ENCODE data around the gene CLCN4. TPM values are rescaled to one million over a fixed set of nuclear protein-coding genes. Genes with fewer than 3 reads are reported as not detected.

Gene CLCN4
- total RNA-seq, 1 donor from 2014 or later: 13.8 TPM

GRCh38 chrX:10135561-10136399 is 21.0 kb upstream of the CLCN4 start:
- ATAC-seq (no peak), DNase-seq (no peak)
- H3K9me3 ChIP-seq: no peaks in the 10 kb centered on the region
- intact Hi-C loops (cut with DNase I): no loop called here
- peaks cover 72% of the 10 kb centered on the region for H3K36me3 ChIP-seq
- no peaks in the 10 kb centered on the region for H3K27me3 ChIP-seq (ENCODE audit: low read depth)
- TF ChIP-seq, protein P1, sequence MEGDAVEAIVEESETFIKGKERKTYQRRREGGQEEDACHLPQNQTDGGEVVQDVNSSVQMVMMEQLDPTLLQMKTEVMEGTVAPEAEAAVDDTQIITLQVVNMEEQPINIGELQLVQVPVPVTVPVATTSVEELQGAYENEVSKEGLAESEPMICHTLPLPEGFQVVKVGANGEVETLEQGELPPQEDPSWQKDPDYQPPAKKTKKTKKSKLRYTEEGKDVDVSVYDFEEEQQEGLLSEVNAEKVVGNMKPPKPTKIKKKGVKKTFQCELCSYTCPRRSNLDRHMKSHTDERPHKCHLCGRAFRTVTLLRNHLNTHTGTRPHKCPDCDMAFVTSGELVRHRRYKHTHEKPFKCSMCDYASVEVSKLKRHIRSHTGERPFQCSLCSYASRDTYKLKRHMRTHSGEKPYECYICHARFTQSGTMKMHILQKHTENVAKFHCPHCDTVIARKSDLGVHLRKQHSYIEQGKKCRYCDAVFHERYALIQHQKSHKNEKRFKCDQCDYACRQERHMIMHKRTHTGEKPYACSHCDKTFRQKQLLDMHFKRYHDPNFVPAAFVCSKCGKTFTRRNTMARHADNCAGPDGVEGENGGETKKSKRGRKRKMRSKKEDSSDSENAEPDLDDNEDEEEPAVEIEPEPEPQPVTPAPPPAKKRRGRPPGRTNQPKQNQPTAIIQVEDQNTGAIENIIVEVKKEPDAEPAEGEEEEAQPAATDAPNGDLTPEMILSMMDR (IDR thresholded peaks at IDR 0.05): no peak
- H3K4me3 ChIP-seq: no peak overlapping the region
- H3K4me1 ChIP-seq: no peaks in the 10 kb centered on the region
- no peak overlapping the region for H3K27ac ChIP-seq

DNA sequence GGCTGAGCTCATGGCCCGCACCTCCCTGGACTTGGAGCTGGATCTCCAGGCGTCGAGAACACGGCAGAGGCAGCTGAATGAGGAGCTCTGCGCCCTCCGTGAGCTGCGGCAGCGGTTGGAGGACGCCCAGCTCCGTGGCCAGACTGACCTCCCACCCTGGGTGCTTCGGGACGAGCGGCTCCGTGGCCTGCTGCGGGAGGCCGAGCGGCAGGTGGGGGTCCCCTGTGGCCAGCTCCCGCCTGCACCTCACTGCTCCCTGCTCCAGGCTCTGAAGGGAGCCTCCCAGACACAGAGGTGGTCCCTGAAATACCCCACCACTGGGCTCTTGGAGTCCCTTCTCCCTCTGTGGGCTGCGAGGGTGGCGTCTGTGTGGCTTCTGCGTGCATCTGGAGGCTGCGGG is 18.0 kb upstream of the CLCN4 start:
- ATAC-seq: no peak
- no peak overlapping the region for H3K27ac ChIP-seq
- intact Hi-C loops (cut with DNase I): no loop called here
- no peak overlapping the region for H3K4me3 ChIP-seq
- DNase-seq: no peak
- no peaks in the 10 kb centered on the region for H3K4me1 ChIP-seq
- TF ChIP-seq, protein P1 (IDR thresholded peaks at IDR 0.05): no peak
- no peaks in the 10 kb centered on the region for H3K27me3 ChIP-seq (ENCODE audit: low read depth)
- H3K9me3 ChIP-seq: no peaks in the 10 kb centered on the region
- H3K36me3 ChIP-seq: peaks cover 76% of the 10 kb centered on the region

DNA sequence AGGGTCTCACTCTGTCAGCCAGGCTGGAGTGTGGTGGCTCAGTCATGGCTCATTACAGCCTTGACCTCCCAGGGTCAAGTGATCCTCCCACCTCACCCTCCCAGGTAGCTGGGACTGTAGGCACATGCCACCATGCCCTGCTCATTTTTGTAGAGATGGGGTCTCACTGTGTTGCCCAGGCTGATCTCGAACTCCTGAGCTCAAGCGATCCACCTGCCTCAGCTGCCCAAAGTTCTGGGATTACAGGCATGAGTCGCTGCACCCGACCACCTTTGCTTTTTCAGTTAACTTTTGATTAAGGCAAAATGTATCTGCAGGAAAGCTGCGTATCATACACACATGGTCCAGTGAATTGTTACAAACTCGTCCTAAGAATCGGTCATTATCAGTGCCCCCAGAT is 16.5 kb upstream of the CLCN4 start:
- Histone ChIP-seq H3K27me3 (ENCODE audit: low read depth) (no peaks in the 10 kb centered on the region), H3K4me1 (no peaks in the 10 kb centered on the region), H3K36me3 (peaks cover 66% of the 10 kb centered on the region), H3K27ac (no peak overlapping the region), H3K4me3 (no peak overlapping the region), H3K9me3 (no peaks in the 10 kb centered on the region)
- TF ChIP-seq, protein P1 (IDR thresholded peaks at IDR 0.05): no peak
- intact Hi-C loops (cut with DNase I): no loop called here
- DNase-seq (no peak), ATAC-seq (no peak)

DNA sequence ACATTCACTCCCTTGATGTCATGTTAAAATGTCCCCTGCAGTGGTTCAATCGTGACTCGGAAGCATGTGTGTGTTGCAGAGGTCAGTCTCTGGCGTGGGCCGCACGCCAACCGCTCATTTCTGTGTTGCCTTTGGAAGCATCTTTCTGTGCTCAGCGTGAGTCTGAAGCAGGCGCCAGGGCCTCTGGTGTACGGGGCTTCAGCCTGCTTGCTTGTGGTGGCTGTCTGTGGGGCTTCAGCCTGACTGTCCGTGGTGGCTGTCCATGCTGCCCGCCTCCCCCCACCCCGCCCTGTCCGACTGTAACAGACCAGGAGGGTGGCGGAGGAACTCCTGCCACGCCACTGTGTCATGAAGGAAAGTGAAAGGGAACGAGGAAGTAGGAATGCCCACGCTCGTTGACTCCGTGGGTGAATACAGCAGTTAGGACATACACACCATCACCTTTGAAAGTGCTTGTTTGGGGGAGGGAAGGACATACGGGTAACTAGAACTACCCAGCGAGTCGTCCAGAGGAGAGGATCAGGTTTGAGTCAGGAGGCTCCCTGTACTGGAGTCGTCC is 14.7 kb upstream of the CLCN4 start:
- H3K4me1 ChIP-seq: no peaks in the 10 kb centered on the region
- TF ChIP-seq, protein P1 (IDR thresholded peaks at IDR 0.05): no peak
- ATAC-seq (peak in 1 of 2 donors; percentile 40), DNase-seq (no peak)
- peaks cover 49% of the 10 kb centered on the region for H3K36me3 ChIP-seq
- H3K9me3 ChIP-seq: no peaks in the 10 kb centered on the region
- intact Hi-C loops (cut with DNase I): no loop called here
- no peak overlapping the region for H3K27ac ChIP-seq
- no peak overlapping the region for H3K4me3 ChIP-seq
- H3K27me3 ChIP-seq (ENCODE audit: low read depth): no peaks in the 10 kb centered on the region

DNA sequence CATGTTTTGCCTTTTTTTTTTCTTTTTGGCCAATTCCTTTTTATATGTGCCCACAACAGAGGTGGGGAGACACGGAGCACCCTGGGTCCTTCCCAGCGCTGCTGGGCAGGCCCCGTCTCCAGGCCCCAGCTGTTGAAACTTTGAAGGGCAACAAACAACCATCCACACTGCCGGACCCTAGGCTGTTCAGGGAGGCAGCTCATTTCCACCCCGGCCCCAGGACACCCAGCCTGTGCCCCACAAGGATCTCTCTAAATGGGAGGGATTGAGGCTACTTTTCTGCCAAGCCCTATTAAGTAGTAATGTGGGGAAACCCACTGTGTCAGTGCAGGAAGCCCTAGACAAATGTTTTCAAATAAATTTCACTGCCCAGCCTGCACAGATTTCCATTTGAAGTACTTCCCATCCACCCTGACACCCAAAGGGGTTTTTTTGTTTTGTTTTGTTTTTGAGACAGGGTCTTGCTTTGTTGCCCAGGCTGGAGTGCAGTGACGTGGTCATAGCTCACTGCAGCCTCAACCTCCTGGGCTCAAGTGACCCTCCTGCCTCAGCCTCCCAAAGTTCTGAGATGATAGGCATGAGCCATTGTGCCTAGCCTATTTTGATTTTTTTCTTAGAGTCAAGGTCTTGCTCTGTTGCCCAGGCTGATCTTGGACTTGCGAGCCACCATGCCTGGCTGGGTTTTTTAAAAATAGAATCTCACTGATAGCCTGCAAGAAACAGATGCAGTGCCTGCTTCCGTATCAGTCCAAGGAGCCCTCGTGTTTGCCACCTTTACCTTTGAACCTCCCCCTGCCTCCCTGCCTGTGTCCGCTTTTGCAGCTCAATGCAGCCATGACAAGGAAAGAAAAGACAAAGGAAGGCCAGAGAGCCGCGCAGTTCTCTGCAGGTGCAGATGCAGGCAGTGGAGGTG is 13.4 kb upstream of the CLCN4 start:
- intact Hi-C loops (cut with DNase I): no loop called here
- peaks cover 38% of the 10 kb centered on the region for H3K36me3 ChIP-seq
- no peaks in the 10 kb centered on the region for H3K9me3 ChIP-seq
- H3K4me1 ChIP-seq: no peaks in the 10 kb centered on the region
- H3K27me3 ChIP-seq (ENCODE audit: low read depth): no peaks in the 10 kb centered on the region
- ATAC-seq (no peak), DNase-seq (no peak)
- TF ChIP-seq, protein P1 (IDR thresholded peaks at IDR 0.05): no peak
- no peak overlapping the region for H3K4me3 ChIP-seq
- H3K27ac ChIP-seq: no peak overlapping the region

All from lower lobe of right lung (tissue), 2 donors.